Skeletal muscle satellite cell (primary cell): Measurements from ENCODE around the gene INPP5B. TPM values are rescaled to one million over a fixed set of nuclear protein-coding genes. Genes with fewer than 3 reads are reported as not detected.
"Not testable (repeated sequence)": the region's sequence is repeated elsewhere in the genome, so short reads cannot be mapped to it uniquely, and the experiment has no call there.

Experiments
- H3K27me3 ChIP-seq: 2 replicates; pipeline ENCODE4 v1.7.0; 2013; ENCODE audit warnings: low read length; ENCODE audit not compliant: control insufficient read depth, insufficient read depth
- H3K36me3 ChIP-seq: 2 replicates; pipeline ENCODE4 v1.7.0; 2013; ENCODE audit warnings: mild to moderate bottlenecking, control low read depth, low read length; ENCODE audit not compliant: insufficient read depth
- H3K4me1 ChIP-seq: 2 replicates; pipeline ENCODE4 v1.7.0; 2013; ENCODE audit warnings: low read length; ENCODE audit not compliant: control insufficient read depth, insufficient read depth
- H3K4me2 ChIP-seq: 2 replicates; pipeline ENCODE4 v1.7.0; 2013; ENCODE audit warnings: mild to moderate bottlenecking, low read length
- H3K4me3 ChIP-seq: 2 replicates; pipeline ENCODE4 v1.7.0; 2013; ENCODE audit warnings: low read length
- H3K9ac ChIP-seq: 2 replicates; pipeline ENCODE4 v1.7.0; 2013; ENCODE audit warnings: mild to moderate bottlenecking, low read depth, low read length, moderate library complexity
- H3K9me3 ChIP-seq: replicated peaks from 2 replicates; pipeline ENCODE4 v1.7.0; 2013; ENCODE audit warnings: mild to moderate bottlenecking, control low read depth, low read length
- total RNA-seq: library from RNA; depleted of rRNA; stranded (reverse); fragments of >200 nt; gene quantifications from 2 replicates; pipeline ENCODE4 v1.2.3, GENCODE V29; 2012; rRNA removed

INPP5B gene
- total RNA-seq = 24.5 and 25.3 TPM in 2 replicates

- peak within 1 kb of the TSS; percentile 75 for H3K4me3 ChIP-seq
- H3K36me3 ChIP-seq = peaks cover 10% of the 10 kb centered on the region
- peak within 1 kb of the TSS; percentile 92 for H3K9ac ChIP-seq
Measured at GRCh38 chr1:37946703-37947360, at the start of gene INPP5B. INPP5B (minus strand) TSS chr1:37947053; CDS start chr1:37946308, 745 bp downstream.

GRCh38 chr1:37995751-37996345 is 49.0 kb upstream of the INPP5B start:
- Histone ChIP-seq H3K4me1 (peaks cover 39% of the 10 kb centered on the region), H3K9me3 (no peaks in the 10 kb centered on the region), H3K4me3 (no peak overlapping the region)

More at GRCh38 chr1:37946703-37947360, at the start of gene INPP5B:
- H3K4me1 ChIP-seq = peaks cover 28% of the 10 kb centered on the region
- no peaks in the 10 kb centered on the region for H3K9me3 ChIP-seq
- peak within 1 kb of the TSS; percentile 94 for H3K4me2 ChIP-seq
- no peaks in the 10 kb centered on the region for H3K27me3 ChIP-seq

GRCh38 chr1:37994886-37995566 is 48.2 kb upstream of the INPP5B start:
- H3K9ac ChIP-seq = no peak overlapping the region
- H3K36me3 ChIP-seq = peaks cover 39% of the 10 kb centered on the region
- H3K4me1 ChIP-seq = peaks cover 36% of the 10 kb centered on the region
- H3K4me2 ChIP-seq = no peak overlapping the region
- no peak overlapping the region for H3K4me3 ChIP-seq
- no peaks in the 10 kb centered on the region for H3K27me3 ChIP-seq
- H3K9me3 ChIP-seq = no peaks in the 10 kb centered on the region

More at GRCh38 chr1:37995751-37996345, 49.0 kb upstream of the INPP5B start:
- H3K36me3 ChIP-seq = peaks cover 39% of the 10 kb centered on the region
- H3K9ac ChIP-seq = no peak overlapping the region
- peak overlapping the region; percentile 63 for H3K4me2 ChIP-seq
- H3K27me3 ChIP-seq = no peaks in the 10 kb centered on the region

GRCh38 chr1:37989361-37989930 is 42.6 kb upstream of the INPP5B start:
- peak overlapping the region; percentile 86 for H3K4me3 ChIP-seq
- H3K36me3 ChIP-seq = peaks cover 31% of the 10 kb centered on the region
- peak overlapping the region; percentile 89 for H3K9ac ChIP-seq
- H3K4me1 ChIP-seq = peaks cover 9% of the 10 kb centered on the region
- peak overlapping the region; percentile 77 for H3K4me2 ChIP-seq
- H3K27me3 ChIP-seq = no peaks in the 10 kb centered on the region
- H3K9me3 ChIP-seq = no peaks in the 10 kb centered on the region

- Histone ChIP-seq H3K9me3 (no peaks in the 10 kb centered on the region), H3K27me3 (no peaks in the 10 kb centered on the region), H3K9ac (no peak overlapping the region), H3K4me3 (no peak overlapping the region), H3K4me1 (peaks cover 9% of the 10 kb centered on the region), H3K36me3 (peaks cover 38% of the 10 kb centered on the region), H3K4me2 (no peak overlapping the region)
Measured at GRCh38 chr1:37987679-37988078, 40.8 kb upstream of the INPP5B start.

- peaks cover 70% of the 10 kb centered on the region for H3K36me3 ChIP-seq
- no peaks in the 10 kb centered on the region for H3K27me3 ChIP-seq
- no peak overlapping the region for H3K4me2 ChIP-seq
- no peak overlapping the region for H3K9ac ChIP-seq
- no peak overlapping the region for H3K4me3 ChIP-seq
- no peaks in the 10 kb centered on the region for H3K9me3 ChIP-seq
- peaks cover 4% of the 10 kb centered on the region for H3K4me1 ChIP-seq
Measured at GRCh38 chr1:37983546-37983945, 36.7 kb upstream of the INPP5B start.

- H3K9me3 ChIP-seq = no peaks in the 10 kb centered on the region
- peaks cover 59% of the 10 kb centered on the region for H3K36me3 ChIP-seq
- no peaks in the 10 kb centered on the region for H3K4me1 ChIP-seq
- no peak overlapping the region for H3K4me3 ChIP-seq
- H3K4me2 ChIP-seq = no peak overlapping the region
- no peaks in the 10 kb centered on the region for H3K27me3 ChIP-seq
- H3K9ac ChIP-seq = no peak overlapping the region
Measured at GRCh38 chr1:37978541-37978940, 31.7 kb upstream of the INPP5B start.

GRCh38 chr1:37975083-37975482 is 28.2 kb upstream of the INPP5B start:
- H3K9me3 ChIP-seq, H3K4me3 ChIP-seq, H3K4me2 ChIP-seq, H3K4me1 ChIP-seq, H3K27me3 ChIP-seq, H3K9ac ChIP-seq: not testable (repeated sequence)
- H3K36me3 ChIP-seq = peaks cover 41% of the 10 kb centered on the region

GRCh38 chr1:37974567-37974966 is 27.7 kb upstream of the INPP5B start:
- no peak overlapping the region for H3K9ac ChIP-seq
- H3K4me1 ChIP-seq = no peaks in the 10 kb centered on the region
- H3K36me3 ChIP-seq = peaks cover 42% of the 10 kb centered on the region
- H3K4me3 ChIP-seq = no peak overlapping the region
- H3K9me3 ChIP-seq = no peaks in the 10 kb centered on the region
- H3K4me2 ChIP-seq = no peak overlapping the region
- no peaks in the 10 kb centered on the region for H3K27me3 ChIP-seq

GRCh38 chr1:37973684-37974083 is 26.8 kb upstream of the INPP5B start:
- not testable (repeated sequence) for H3K4me1 ChIP-seq, H3K9ac ChIP-seq, H3K27me3 ChIP-seq, H3K9me3 ChIP-seq, H3K4me3 ChIP-seq, H3K4me2 ChIP-seq
- H3K36me3 ChIP-seq = peaks cover 42% of the 10 kb centered on the region

GRCh38 chr1:37965301-37965700 is 18.4 kb upstream of the INPP5B start:
- Histone ChIP-seq H3K36me3 (peaks cover 49% of the 10 kb centered on the region), H3K4me2 (no peak overlapping the region), H3K9me3 (no peaks in the 10 kb centered on the region), H3K4me1 (no peaks in the 10 kb centered on the region), H3K4me3 (no peak overlapping the region), H3K9ac (no peak overlapping the region), H3K27me3 (no peaks in the 10 kb centered on the region)
